ENCODE measurements around the gene CSTB. TPM values are rescaled to one million over a fixed set of nuclear protein-coding genes. Genes with fewer than 3 reads are reported as not detected.

CSTB gene
- total RNA-seq, 1 experiment from 2014 or later, result 36.1 TPM

DNA sequence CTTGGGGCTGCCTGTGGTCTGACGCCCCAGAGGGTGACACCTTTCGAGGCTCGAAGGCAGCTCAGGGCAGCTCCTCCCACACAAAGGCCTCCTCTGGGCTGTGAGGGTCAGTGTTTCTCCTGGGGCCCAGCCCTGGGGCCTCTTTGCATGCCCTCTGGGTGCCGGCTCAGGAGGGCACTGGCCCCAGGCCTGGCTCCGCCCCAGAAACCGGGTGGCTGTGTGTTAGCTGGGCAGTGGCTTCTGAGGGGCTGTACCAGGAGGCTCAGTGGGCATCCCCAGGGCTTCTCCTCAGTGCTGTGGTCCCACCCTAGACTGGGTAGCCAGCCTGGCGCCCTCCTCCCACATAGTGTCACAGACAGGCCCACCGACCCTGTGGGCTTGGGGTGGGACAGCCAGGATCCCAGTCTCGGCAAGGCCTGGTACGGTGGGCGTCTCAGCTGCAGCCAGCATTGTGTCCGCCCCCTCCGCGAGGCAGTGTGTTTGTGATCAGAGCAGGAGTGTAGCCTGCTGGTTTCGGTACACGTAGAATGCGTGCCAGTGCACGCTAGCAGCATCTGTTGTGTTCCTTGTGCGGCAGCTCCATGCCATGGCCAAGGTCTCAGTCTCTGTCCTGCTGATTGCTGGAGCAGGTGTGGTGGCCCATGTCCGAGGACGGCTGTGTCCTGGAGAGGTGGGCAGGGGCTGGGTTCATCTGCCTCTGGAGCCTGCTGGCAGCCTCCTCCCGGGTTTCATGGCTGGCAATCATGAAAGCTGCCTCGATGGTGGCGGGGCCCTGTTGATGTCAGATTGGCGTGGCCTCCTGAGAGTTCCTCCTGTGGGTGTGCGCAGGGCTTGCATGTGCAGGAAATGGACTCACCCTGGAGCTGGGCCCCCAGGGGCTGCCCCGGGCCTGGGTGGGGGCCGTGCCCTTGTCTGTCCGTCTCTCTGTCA, 41.3 kb upstream of the CSTB start:
- CTCF ChIA-PET, result interaction anchor here (0.6 to 4.0 kb wide), 18 partner anchors 8 to 163 kb away, joined by 3 to 40 read pairs (median 5); partner anchors contain the start of gene RRP1

More for the DNA sequence above, 41.3 kb upstream of the CSTB start:
- no peak for ATAC-seq
- Mint-ChIP-seq H3K27ac (no peak overlapping the region), H3K4me3 (no peak overlapping the region), H3K36me3 (peaks cover 14% of the 10 kb centered on the region; the same call in 1 of the 2 replicates), H3K4me1 (peaks cover 13% of the 10 kb centered on the region), H3K27me3 (ENCODE audit: low read depth) (no peaks in the 10 kb centered on the region), H3K9me3 (peaks cover 7% of the 10 kb centered on the region)
- POLR2A ChIA-PET, result no interaction called here
- TF ChIP-seq NFATC4 (CRISPR knock-in tag; IDR thresholded peaks at IDR 0.05) (no peak), NR2C2 (CRISPR knock-in tag; IDR thresholded peaks at IDR 0.05) (no peak), EMX1 (CRISPR knock-in tag; IDR thresholded peaks at IDR 0.05) (no peak), TEAD4 (CRISPR knock-in tag; IDR thresholded peaks at IDR 0.05) (no peak), ZNF219 (CRISPR knock-in tag; IDR thresholded peaks at IDR 0.05; ENCODE audit: borderline replicate concordance) (no peak), FOXP1 (CRISPR knock-in tag; IDR thresholded peaks at IDR 0.05; ENCODE audit: borderline replicate concordance) (no peak), MXD4 (CRISPR knock-in tag; IDR thresholded peaks at IDR 0.05; ENCODE audit: borderline replicate concordance) (no peak), TP53 (CRISPR knock-in tag; IDR thresholded peaks at IDR 0.05) (no peak), HMGA2 (CRISPR knock-in tag; IDR thresholded peaks at IDR 0.05) (no peak), NFE2L1 (CRISPR knock-in tag; IDR thresholded peaks at IDR 0.05) (no peak), JUN (CRISPR knock-in tag; IDR thresholded peaks at IDR 0.05) (no peak)
- TF ChIP-seq, protein P1, sequence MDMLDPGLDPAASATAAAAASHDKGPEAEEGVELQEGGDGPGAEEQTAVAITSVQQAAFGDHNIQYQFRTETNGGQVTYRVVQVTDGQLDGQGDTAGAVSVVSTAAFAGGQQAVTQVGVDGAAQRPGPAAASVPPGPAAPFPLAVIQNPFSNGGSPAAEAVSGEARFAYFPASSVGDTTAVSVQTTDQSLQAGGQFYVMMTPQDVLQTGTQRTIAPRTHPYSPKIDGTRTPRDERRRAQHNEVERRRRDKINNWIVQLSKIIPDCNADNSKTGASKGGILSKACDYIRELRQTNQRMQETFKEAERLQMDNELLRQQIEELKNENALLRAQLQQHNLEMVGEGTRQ (CRISPR knock-in tag; IDR thresholded peaks at IDR 0.05), result no peak
- TF ChIP-seq, protein P2, sequence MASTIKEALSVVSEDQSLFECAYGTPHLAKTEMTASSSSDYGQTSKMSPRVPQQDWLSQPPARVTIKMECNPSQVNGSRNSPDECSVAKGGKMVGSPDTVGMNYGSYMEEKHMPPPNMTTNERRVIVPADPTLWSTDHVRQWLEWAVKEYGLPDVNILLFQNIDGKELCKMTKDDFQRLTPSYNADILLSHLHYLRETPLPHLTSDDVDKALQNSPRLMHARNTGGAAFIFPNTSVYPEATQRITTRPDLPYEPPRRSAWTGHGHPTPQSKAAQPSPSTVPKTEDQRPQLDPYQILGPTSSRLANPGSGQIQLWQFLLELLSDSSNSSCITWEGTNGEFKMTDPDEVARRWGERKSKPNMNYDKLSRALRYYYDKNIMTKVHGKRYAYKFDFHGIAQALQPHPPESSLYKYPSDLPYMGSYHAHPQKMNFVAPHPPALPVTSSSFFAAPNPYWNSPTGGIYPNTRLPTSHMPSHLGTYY (CRISPR knock-in tag; IDR thresholded peaks at IDR 0.05), result no peak
- TF ChIP-seq, protein P3, sequence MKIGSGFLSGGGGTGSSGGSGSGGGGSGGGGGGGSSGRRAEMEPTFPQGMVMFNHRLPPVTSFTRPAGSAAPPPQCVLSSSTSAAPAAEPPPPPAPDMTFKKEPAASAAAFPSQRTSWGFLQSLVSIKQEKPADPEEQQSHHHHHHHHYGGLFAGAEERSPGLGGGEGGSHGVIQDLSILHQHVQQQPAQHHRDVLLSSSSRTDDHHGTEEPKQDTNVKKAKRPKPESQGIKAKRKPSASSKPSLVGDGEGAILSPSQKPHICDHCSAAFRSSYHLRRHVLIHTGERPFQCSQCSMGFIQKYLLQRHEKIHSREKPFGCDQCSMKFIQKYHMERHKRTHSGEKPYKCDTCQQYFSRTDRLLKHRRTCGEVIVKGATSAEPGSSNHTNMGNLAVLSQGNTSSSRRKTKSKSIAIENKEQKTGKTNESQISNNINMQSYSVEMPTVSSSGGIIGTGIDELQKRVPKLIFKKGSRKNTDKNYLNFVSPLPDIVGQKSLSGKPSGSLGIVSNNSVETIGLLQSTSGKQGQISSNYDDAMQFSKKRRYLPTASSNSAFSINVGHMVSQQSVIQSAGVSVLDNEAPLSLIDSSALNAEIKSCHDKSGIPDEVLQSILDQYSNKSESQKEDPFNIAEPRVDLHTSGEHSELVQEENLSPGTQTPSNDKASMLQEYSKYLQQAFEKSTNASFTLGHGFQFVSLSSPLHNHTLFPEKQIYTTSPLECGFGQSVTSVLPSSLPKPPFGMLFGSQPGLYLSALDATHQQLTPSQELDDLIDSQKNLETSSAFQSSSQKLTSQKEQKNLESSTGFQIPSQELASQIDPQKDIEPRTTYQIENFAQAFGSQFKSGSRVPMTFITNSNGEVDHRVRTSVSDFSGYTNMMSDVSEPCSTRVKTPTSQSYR (CRISPR knock-in tag; IDR thresholded peaks at IDR 0.05), result no peak
- TF ChIP-seq, protein P4, sequence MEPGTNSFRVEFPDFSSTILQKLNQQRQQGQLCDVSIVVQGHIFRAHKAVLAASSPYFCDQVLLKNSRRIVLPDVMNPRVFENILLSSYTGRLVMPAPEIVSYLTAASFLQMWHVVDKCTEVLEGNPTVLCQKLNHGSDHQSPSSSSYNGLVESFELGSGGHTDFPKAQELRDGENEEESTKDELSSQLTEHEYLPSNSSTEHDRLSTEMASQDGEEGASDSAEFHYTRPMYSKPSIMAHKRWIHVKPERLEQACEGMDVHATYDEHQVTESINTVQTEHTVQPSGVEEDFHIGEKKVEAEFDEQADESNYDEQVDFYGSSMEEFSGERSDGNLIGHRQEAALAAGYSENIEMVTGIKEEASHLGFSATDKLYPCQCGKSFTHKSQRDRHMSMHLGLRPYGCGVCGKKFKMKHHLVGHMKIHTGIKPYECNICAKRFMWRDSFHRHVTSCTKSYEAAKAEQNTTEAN (CRISPR knock-in tag; IDR thresholded peaks at IDR 0.05), result no peak
- TF ChIP-seq, protein P5, sequence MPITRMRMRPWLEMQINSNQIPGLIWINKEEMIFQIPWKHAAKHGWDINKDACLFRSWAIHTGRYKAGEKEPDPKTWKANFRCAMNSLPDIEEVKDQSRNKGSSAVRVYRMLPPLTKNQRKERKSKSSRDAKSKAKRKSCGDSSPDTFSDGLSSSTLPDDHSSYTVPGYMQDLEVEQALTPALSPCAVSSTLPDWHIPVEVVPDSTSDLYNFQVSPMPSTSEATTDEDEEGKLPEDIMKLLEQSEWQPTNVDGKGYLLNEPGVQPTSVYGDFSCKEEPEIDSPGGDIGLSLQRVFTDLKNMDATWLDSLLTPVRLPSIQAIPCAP (CRISPR knock-in tag; IDR thresholded peaks at IDR 0.05), result no peak
- TF ChIP-seq, protein P6, sequence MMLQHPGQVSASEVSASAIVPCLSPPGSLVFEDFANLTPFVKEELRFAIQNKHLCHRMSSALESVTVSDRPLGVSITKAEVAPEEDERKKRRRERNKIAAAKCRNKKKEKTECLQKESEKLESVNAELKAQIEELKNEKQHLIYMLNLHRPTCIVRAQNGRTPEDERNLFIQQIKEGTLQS (CRISPR knock-in tag; conservative IDR thresholded peaks at IDR 0.05), result no peak
- TF ChIP-seq, protein P7, sequence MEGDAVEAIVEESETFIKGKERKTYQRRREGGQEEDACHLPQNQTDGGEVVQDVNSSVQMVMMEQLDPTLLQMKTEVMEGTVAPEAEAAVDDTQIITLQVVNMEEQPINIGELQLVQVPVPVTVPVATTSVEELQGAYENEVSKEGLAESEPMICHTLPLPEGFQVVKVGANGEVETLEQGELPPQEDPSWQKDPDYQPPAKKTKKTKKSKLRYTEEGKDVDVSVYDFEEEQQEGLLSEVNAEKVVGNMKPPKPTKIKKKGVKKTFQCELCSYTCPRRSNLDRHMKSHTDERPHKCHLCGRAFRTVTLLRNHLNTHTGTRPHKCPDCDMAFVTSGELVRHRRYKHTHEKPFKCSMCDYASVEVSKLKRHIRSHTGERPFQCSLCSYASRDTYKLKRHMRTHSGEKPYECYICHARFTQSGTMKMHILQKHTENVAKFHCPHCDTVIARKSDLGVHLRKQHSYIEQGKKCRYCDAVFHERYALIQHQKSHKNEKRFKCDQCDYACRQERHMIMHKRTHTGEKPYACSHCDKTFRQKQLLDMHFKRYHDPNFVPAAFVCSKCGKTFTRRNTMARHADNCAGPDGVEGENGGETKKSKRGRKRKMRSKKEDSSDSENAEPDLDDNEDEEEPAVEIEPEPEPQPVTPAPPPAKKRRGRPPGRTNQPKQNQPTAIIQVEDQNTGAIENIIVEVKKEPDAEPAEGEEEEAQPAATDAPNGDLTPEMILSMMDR (IDR thresholded peaks at IDR 0.05), result no peak
- TF ChIP-seq, protein P8, sequence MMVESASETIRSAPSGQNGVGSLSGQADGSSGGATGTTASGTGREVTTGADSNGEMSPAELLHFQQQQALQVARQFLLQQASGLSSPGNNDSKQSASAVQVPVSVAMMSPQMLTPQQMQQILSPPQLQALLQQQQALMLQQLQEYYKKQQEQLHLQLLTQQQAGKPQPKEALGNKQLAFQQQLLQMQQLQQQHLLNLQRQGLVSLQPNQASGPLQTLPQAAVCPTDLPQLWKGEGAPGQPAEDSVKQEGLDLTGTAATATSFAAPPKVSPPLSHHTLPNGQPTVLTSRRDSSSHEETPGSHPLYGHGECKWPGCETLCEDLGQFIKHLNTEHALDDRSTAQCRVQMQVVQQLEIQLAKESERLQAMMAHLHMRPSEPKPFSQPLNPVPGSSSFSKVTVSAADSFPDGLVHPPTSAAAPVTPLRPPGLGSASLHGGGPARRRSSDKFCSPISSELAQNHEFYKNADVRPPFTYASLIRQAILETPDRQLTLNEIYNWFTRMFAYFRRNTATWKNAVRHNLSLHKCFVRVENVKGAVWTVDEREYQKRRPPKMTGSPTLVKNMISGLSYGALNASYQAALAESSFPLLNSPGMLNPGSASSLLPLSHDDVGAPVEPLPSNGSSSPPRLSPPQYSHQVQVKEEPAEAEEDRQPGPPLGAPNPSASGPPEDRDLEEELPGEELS (CRISPR knock-in tag; IDR thresholded peaks at IDR 0.05), result no peak
- TF ChIP-seq, protein P9, sequence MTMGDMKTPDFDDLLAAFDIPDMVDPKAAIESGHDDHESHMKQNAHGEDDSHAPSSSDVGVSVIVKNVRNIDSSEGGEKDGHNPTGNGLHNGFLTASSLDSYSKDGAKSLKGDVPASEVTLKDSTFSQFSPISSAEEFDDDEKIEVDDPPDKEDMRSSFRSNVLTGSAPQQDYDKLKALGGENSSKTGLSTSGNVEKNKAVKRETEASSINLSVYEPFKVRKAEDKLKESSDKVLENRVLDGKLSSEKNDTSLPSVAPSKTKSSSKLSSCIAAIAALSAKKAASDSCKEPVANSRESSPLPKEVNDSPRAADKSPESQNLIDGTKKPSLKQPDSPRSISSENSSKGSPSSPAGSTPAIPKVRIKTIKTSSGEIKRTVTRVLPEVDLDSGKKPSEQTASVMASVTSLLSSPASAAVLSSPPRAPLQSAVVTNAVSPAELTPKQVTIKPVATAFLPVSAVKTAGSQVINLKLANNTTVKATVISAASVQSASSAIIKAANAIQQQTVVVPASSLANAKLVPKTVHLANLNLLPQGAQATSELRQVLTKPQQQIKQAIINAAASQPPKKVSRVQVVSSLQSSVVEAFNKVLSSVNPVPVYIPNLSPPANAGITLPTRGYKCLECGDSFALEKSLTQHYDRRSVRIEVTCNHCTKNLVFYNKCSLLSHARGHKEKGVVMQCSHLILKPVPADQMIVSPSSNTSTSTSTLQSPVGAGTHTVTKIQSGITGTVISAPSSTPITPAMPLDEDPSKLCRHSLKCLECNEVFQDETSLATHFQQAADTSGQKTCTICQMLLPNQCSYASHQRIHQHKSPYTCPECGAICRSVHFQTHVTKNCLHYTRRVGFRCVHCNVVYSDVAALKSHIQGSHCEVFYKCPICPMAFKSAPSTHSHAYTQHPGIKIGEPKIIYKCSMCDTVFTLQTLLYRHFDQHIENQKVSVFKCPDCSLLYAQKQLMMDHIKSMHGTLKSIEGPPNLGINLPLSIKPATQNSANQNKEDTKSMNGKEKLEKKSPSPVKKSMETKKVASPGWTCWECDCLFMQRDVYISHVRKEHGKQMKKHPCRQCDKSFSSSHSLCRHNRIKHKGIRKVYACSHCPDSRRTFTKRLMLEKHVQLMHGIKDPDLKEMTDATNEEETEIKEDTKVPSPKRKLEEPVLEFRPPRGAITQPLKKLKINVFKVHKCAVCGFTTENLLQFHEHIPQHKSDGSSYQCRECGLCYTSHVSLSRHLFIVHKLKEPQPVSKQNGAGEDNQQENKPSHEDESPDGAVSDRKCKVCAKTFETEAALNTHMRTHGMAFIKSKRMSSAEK (CRISPR knock-in tag; IDR thresholded peaks at IDR 0.05; ENCODE audit: borderline replicate concordance), result no peak
- no peak for DNase-seq (ENCODE audit: low spot score)

Data from WTC11 (cell line).